COLO668 (cell line): Measurements from ENCODE around the gene C1QTNF8.

Source experiments
- DNase-seq: peaks from one replicate; lab custom pipeline; 2025; ENCODE audit not compliant: unreplicated experiment; lab: John Stamatoyannopoulos, UW

C1QTNF8 gene

DNA sequence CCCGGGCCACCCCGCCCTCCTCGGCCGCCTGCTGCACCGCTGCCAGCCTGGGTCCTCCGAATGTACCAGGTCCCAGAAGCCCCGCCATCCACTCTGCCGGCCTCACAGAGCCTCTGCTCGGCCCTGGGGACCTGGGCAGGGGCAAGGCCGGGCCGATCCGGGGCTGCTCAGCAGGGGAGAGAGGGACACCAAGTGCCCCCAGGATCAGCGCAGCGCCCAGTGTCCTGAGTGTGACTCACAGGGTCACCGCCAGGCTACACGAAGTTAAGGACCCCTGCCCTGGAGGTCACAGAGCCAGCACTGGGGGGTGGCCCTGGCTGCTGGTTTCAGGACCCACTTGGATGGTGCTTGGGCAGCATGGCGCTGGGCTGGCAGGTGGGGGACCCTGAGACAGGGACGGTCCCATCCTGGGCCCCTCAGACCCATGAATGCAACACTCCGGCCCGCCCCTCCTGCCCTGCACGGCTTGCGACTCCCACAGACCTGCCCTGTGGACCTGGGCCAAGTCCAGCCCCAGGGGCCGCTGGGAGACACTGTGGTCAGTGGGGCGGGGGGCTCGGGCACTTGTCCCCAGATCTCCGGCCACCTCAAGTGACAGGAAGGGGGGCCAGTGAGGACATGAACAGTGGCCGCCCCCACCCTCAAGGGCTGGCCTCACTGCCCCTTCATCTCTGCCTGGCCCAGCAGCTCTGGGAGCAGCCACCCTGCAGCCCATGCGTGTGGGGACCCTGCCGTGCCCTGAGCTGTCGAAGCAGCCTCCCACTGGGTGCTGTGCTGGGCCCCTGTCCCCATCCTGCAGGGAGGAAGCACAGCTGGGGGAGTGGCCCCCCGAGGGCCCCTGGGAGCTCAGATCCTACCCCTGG lies 46.7 kb downstream of the C1QTNF8 start:
- no peak for DNase-seq

- peak; percentile 78 for DNase-seq
Observed at GRCh38 chr16:1048442-1049112, 47.5 kb downstream of the C1QTNF8 start.

DNA sequence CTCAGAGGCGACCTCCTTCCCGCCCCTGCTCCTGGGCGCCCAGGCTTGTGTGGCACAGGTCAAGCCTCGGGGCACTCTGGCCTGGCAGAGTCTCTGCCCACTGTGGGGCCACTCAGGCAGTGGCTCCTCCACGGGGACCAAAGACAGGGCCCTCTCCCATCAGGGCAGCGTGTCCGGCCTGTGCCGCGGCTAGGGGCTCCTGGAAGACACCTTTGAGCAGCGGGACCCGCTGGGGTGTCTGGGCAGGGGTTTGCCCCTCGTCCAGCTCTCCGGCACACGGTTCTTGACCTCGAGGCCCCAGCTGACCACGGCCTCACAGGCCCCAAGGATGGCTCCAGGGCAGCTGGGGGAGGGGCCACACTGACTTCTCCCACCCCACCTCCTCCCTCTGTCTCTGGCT lies 48.2 kb downstream of the C1QTNF8 start:
- DNase-seq, result no peak

DNA sequence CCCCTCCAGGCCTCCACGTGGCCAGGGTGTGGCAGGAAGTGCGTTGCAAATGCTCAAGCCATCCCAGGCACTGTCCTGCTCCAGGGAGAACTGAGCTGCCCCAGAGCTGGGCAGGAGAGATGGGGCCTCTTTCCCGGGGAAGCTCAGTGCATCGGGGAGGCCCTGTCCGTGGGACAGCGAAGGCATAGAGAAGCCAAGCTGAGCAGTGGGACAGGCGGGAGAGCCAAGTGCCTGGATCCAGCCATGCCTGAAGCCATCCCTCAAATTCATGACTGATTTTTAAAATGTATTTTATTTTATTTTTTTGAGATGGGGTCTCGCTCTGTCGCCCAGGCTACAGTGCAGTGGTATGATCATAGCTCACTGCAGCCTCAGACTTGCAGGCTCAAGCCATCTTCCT lies 48.9 kb downstream of the C1QTNF8 start:
- no peak for DNase-seq

- no peak for DNase-seq
Observed at GRCh38 chr16:1045993-1046911, 49.8 kb downstream of the C1QTNF8 start.

GRCh38 chr16:1045310-1045992 lies 50.6 kb downstream of the C1QTNF8 start:
- no peak for DNase-seq

DNA sequence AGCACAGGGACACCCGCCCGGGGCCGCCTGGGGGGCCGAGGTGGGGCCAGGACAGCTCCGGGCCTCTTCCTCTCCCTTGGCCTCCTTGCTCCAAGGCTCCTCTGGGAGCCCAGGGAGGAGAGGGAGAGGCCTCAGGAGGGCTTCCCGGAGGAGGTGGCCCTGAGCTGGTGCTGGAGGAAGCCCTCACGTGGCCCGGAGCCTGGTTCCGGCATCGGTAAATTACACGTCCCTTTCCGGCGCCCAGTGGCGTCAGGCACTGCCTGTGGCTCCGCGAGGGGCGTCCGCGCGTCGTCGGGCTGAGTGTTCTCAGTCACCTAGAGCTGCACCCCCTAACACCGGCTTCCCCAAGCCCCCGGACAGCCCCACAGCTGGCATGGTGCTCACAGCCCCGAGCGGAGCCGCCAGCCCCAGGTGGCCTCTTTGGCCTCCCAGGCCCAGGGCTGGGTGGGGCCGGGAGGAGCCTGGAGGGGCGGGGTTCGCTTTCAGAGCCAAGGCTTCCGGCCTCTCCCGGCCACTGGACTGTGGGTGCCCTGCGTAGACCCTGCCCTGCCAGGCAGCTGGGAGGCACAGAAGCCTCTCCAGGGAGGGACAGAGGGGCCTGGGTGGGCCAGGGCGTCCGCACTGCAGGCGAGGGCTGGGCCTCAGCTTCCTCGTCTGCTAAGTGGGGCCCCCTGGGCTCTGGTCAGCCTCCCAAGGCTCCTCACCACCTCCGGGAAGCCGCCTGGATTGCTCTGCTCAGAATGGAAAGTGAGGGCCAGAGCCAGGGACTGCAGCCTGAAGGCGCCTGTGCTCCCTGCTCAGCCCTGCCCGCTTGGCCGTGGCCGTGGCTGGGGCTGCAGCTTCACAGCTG lies 51.4 kb downstream of the C1QTNF8 start:
- DNase-seq, result peak; percentile 23

- no peak for DNase-seq
Observed at GRCh38 chr16:1043881-1044451, 52.1 kb downstream of the C1QTNF8 start.

- DNase-seq, result peak; percentile 55
Observed at GRCh38 chr16:1042866-1043265, 53.2 kb downstream of the C1QTNF8 start.

- no peak for DNase-seq
Observed at GRCh38 chr16:1042049-1042744, 53.8 kb downstream of the C1QTNF8 start.

- DNase-seq, result no peak
Observed at GRCh38 chr16:1040346-1040745, 55.7 kb downstream of the C1QTNF8 start.

- no peak for DNase-seq
Observed at GRCh38 chr16:1039762-1040161, 56.3 kb downstream of the C1QTNF8 start.

DNA sequence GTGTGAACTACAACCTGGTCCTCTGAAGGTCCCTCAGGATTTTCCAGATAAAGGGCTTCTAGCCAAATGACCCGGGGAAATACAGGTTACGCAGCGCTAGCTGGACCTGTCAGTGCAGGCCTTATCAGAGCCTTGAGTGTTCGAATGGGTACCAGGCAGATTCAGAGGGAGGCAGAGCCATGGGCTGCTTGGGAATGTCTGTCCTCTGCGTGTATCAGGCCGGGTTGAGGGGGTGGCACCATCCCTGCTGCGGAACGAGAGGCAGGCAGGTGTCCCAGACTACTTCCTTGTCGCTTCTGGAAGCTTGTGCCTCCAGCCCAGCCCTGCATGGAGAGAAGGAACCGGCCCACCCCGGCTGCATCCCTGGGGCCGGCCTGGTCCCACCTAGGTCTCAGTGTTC lies 57.1 kb downstream of the C1QTNF8 start:
- no peak for DNase-seq
